Activated CD4-positive, alpha-beta T cell treated with anti-CD3 and anti-CD28 coated beads, Interleukin-10, Interleukin-2, amounts not matched to agents 100 ng/mL and 50 ng/mL, durations not matched to agents 16 hours and 8 hours (primary cell): ENCODE measurements around the gene DAGLB.
"Not testable (repeated sequence)": the region's sequence is repeated elsewhere in the genome, so short reads cannot be mapped to it uniquely, and the experiment has no call there.

ENCODE experiments used
- DNase-seq: peaks from one replicate; pipeline ENCODE4 v3.0.0-alpha.2; 2020

Gene DAGLB

GRCh38 chr7:6395898-6396595 lies 51.7 kb downstream of the DAGLB start:
- no peak for DNase-seq

DNA sequence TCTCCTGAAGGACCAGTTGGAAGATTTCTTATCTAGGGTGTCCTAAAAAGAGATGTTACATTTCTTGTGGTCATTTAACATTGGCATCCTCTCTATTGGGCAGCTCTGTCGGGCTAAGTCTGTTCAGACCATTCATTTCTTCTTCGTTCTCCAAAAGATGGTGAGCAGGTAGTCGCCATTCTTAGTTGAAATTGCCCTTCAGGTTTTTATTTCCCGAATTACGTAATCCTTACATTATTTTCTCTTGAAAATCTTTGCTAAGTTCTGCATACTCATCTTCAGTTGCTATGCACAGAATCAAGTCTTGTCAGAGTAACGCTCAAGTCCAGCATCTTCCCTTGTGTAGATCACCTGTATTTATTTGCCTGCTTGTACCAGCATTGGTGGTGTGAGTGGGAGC lies 53.6 kb downstream of the DAGLB start:
- DNase-seq: no peak

- no peak for DNase-seq
These were observed 54.1 kb downstream of the DAGLB start for GRCh38 chr7:6393667-6394056.

- peak; percentile 54 for DNase-seq
These were observed 54.8 kb downstream of the DAGLB start for GRCh38 chr7:6392712-6393666.

DNA sequence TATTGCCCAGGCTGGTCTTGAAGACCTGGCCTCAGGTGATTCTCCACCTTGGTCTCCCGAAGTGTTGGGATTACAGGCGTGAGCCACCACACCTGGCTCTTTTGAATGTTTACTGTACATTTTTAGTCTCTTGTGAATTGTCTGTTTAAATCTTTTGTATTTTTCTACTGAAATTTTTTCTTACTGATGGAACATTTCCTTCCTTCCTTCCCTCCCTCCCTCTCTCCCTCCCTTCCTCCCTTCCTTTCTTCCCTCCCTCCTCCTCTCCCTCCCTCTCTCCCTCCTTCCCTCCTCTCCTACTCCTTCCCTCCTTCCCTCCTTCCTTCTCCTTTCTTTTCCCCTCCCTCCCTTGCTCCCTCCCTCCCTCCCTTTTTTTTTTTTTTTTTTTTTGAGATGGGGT lies 58.0 kb downstream of the DAGLB start:
- no peak for DNase-seq

- DNase-seq: no peak
These were observed 59.9 kb downstream of the DAGLB start for GRCh38 chr7:6387734-6388294.

DNA sequence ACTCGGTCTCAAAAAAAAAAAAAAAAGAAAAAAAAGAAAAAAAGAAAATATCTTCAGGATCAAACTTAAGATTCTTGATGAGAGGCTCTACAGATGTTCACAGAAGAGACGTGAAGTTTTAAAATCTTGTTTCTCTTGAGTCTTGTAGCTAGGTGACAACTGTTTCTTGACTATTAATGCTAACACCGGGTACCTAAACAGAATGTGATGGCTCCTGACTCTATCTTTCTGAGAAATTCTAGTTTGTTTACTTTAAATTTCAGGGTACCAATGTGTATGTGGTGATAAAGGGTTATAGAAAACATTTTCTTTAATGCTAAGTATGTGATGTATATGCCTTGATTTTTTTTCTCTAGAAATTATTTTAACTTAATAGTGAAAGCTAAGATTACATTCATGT lies 61.0 kb downstream of the DAGLB start:
- no peak for DNase-seq

GRCh38 chr7:6385909-6386560 lies 61.7 kb downstream of the DAGLB start:
- DNase-seq: no peak

GRCh38 chr7:6385110-6385781 lies 62.5 kb downstream of the DAGLB start:
- no peak for DNase-seq

- no peak for DNase-seq
These were observed 63.4 kb downstream of the DAGLB start for GRCh38 chr7:6384327-6384726.

- DNase-seq: no peak
These were observed 64.9 kb downstream of the DAGLB start for GRCh38 chr7:6382817-6383216.

- not testable (repeated sequence) for DNase-seq
These were observed 65.9 kb downstream of the DAGLB start for GRCh38 chr7:6381846-6382245.

DNA sequence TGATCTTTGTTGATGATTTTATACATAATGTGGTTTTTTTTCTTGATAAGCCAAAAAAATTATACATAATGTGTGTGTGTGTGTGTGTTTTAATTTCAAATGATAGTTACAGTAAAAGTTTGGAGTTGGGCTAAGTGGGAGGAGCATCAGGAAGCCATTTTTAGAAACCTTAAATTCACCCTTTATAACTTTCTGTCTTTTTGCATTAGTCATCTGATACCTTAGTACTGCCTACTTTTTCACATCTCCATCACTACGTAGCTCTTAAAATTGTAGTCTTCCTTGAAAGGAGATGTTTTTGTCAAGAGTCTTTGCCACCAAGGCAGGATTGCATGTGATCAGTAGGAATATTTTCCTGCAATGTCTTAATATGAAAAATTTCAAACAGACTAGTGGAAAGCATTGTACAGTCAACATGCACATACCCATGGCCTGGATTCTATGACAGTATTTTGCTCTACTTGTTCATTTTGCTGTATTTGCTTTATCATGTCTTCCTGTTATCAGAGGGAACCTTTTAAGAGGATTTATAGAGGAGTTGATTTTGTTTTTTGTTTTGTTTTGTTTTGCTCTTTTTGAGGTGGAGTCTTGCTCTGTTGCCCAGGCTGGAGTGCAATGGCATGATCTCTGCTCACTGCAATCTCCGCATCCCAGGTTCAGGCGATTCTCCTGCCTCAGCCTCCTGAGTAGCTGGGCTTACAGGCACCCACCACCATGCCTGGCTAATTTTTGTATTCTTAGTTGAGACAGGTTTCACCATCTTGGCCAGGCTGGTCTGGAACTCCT lies 67.3 kb downstream of the DAGLB start:
- no peak for DNase-seq

DNA sequence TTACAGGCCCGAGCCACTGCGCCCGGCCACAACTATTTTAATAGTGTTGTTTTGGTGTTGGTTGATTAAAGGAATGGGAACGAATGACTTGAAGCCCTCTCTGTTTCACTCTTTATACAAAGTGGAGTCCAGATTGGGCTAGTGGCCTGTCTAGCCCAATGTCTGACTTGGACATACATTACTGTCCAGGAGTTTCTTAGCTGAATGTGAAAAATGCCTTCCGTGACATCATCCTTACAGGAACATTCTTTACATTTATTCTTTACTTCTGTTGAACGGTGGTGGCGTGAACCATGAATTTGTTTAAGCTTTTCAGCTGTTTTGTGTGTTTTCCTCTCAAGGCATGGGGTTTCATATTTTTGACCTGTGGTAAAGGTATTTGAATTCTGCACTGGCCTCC lies 67.9 kb downstream of the DAGLB start:
- DNase-seq: no peak

DNA sequence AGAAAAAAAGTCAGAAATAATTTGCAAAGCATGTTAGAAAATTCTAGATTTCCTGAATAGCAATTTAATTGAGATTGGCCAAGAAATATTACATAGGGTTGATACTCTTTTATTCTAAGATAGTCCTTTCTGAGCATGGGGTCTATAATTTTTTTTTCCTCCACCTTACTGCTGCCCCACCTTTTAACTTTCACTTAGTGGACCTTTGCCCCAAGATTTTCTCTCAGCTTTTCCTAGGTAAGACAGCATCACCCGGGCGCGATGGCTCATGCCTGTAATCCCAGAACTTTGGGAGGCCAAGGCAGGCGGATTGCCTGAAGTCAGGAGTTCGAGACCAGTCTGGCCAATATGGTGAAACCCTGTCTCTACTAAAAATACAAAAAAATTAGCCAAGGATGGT lies 69.2 kb downstream of the DAGLB start:
- DNase-seq: not testable (repeated sequence)

- DNase-seq: no peak
These were observed 70.9 kb downstream of the DAGLB start for GRCh38 chr7:6376820-6377219.

DNA sequence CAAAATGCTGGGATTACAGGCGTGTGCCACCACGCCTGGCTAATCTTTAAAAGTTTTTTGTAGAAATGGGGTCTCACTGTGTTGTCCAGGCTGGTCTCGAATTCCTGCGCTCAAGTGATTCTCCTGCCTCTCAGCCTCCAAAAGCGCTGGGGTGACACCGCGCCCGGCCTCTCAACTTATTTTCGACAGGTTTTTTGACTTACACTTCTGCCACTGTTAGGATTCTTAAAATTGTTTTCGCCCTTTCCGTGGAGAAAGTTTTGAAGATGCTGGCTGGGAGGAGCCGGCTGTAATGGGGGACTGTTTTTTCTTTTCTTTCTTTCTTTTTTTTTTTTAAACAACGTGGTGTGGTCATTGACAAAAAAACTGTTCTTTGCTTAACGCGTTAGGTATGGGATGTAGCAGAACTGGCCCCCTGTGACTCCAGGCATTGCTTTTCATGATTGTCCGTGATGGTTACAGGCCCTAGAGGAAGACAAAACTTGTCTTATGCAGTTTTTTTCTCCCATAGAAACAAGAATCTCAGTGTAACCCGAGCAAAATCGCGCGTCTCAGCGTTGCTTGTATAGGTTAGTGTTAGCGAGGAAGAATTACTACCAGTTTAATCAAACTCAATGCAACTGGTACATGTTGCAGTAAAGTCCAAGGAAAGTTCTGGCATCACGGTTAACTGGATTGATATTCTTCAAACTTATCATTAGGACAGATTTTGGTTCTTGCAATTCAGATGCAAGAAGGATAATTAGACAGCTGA lies 72.2 kb downstream of the DAGLB start:
- DNase-seq: no peak

GRCh38 chr7:6367701-6368211 lies 80.0 kb downstream of the DAGLB start:
- no peak for DNase-seq

DNA sequence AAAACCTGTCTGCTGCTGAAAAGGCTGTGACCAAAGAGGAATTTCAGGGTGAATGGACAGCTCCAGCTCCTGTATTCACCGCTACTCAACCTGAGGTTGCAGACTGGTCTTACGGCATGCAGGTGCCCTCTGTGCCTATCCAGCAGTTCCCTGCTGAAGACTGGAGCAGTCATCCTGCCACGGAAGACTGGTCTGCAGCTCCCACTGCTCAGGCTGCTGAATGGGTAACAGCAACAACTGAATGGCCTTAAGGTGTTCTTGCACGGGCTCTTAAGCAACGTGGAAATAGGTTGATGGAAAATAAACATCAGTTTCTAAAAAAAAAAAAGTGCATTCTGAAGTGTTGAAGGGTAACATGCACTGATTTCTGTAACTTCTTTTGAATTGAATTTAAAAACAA lies 82.3 kb downstream of the DAGLB start:
- no peak for DNase-seq

DNA sequence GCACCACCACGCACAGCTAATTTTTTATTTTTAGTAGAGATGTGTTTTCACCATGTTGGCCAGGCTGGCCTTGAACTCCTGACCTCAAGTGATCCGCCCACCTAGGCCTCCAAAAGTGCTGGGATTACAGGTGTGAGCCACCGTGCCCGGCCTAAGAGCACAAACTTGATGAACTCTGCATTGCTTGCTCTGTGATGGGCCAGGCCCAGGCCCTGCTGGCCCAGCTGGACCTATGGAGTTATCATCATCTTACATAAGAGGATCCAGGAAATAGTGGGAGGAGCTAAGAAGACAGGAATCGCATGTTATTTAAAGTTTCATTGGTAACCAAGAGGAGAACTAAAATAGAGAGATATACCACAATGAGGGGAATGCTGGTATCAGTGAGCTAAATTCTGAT lies 86.9 kb downstream of the DAGLB start:
- no peak for DNase-seq

DNA sequence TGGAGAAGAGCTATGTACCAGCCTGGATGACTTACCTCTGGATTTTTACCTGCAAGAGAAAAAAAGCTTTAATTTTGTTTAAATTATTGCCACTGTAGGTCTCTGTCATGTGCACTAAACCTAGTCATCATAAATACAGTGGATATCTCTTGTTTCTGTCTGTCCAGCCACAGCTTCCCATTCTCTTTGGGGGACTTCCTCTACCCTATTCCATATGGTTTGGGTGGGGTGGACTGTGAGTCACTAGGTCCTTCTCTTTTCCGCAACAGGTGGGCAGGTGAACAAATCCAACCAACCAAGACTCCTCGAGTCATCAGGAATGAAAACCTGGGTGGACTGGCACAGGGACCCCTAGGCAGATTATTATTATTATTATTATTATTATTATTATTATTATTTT lies 88.0 kb downstream of the DAGLB start:
- DNase-seq: no peak
